SK-N-SH (cell line): ENCODE measurements around the gene PCDHB2. TPM values are rescaled to one million over a fixed set of nuclear protein-coding genes. Genes with fewer than 3 reads are reported as not detected.

ENCODE experiments used
- CTCF ChIA-PET: fragments of 300-600, 350-600 bp; formaldehyde crosslinking; extraction: SDS; loops from one replicate; lab custom pipeline; 2021; lab: Yijun Ruan, JAX
- POLR2A ChIA-PET: fragments of 350-600 bp; sonication (Branson Sonifier 250); formaldehyde crosslinking; extraction: SDS; loops from one replicate; lab custom pipeline; 2020; ENCODE audit warnings: antibody characterized with exemption, inconsistent platforms; lab: Yijun Ruan, JAX
- DNase-seq: peaks from one replicate; pipeline ENCODE4 v3.0.0; 2012
- H2AFZ ChIP-seq: fragments of 200-600 bp; sonication (generic); 2 replicates; pipeline ENCODE4 v1.8.1; 2016; ENCODE audit warnings: antibody characterized with exemption, mild to moderate bottlenecking, low read depth
- H3F3A ChIP-seq: fragments of 200-600 bp; sonication (generic); replicated peaks from 2 replicates; pipeline ENCODE3; 2016; ENCODE audit warnings: antibody characterized with exemption, mild to moderate bottlenecking; ENCODE audit not compliant: insufficient read depth
- H3K27ac ChIP-seq, 2 experiments: fragments of 200-500 bp in 1 of 2; fragments of 200-600 bp in 1 of 2; sonication (Bioruptor generic) in 1 of 2; sonication (generic), shearing (Covaris generic) in 1 of 2; 2 replicates each; pipeline versions ENCODE4 v1.5.1 to v1.6.1; 2014 to 2016; ENCODE audit warnings: low read depth in 2 of 2, inconsistent platforms in 1 of 2, low read length in 1 of 2, mild to moderate bottlenecking in 1 of 2, mixed read lengths in 1 of 2
- H3K27me3 ChIP-seq: fragments of 200-600 bp; sonication (generic), shearing (Covaris generic); 2 replicates; pipeline ENCODE4 v1.6.1; 2016; ENCODE audit warnings: mixed run types; ENCODE audit not compliant: insufficient read depth
- H3K36me3 ChIP-seq, 2 experiments: fragments of 200-500 bp in 1 of 2; fragments of 200-600 bp in 1 of 2; sonication (Bioruptor generic) in 1 of 2; sonication (generic) in 1 of 2; replicated peaks in 1 of 2; 2 replicates each; pipeline versions ENCODE3 to v1.5.1; 2014 to 2016; ENCODE audit warnings: low read length in 1 of 2, mild to moderate bottlenecking in 1 of 2; ENCODE audit not compliant: insufficient read depth in 2 of 2, control insufficient read depth in 1 of 2
- H3K4me1 ChIP-seq, 2 experiments: fragments of 200-500 bp in 1 of 2; fragments of 200-600 bp in 1 of 2; sonication (Bioruptor generic) in 1 of 2; sonication (generic), shearing (Covaris generic) in 1 of 2; 2 replicates each; pipeline versions ENCODE4 v1.5.1 to v1.6.1; 2014 to 2016; ENCODE audit warnings: low read depth in 1 of 2, low read length in 1 of 2, mixed run types in 1 of 2; ENCODE audit not compliant: insufficient read depth in 2 of 2, control insufficient read depth in 1 of 2
- H3K4me2 ChIP-seq: fragments of 200-600 bp; sonication (generic), shearing (Covaris generic); 2 replicates; pipeline ENCODE4 v1.6.1; 2017; ENCODE audit warnings: mixed run types
- H3K4me3 ChIP-seq, 2 experiments: fragments of 200-500 bp in 1 of 2; fragments of 200-600 bp in 1 of 2; sonication (Bioruptor generic) in 1 of 2; sonication (generic), shearing (Covaris generic) in 1 of 2; 2 replicates each; pipeline versions ENCODE4 v1.5.1 to v1.8.1; 2014 to 2016; ENCODE audit warnings: low read depth in 2 of 2, inconsistent platforms in 1 of 2, low read length in 1 of 2, mild to moderate bottlenecking in 1 of 2, mixed read lengths in 1 of 2, moderate library complexity in 1 of 2
- H3K79me2 ChIP-seq: fragments of 200-600 bp; sonication (generic); 2 replicates; pipeline ENCODE4 v1.8.1; 2017; ENCODE audit warnings: mild to moderate bottlenecking; ENCODE audit not compliant: insufficient read depth
- H3K9ac ChIP-seq: fragments of 200-600 bp; sonication (generic); 2 replicates; pipeline ENCODE4 v1.6.1; 2017; ENCODE audit warnings: mixed run types
- H3K9me2 ChIP-seq: fragments of 200-600 bp; sonication (generic); 2 replicates; pipeline ENCODE4 v1.6.1; 2017; ENCODE audit warnings: mixed run types
- H3K9me3 ChIP-seq: fragments of 200-600 bp; sonication (generic); 2 replicates; pipeline ENCODE4 v1.6.1; 2017; ENCODE audit warnings: mixed run types, mild to moderate bottlenecking, moderate library complexity
- H4K20me1 ChIP-seq: fragments of 200-600 bp; sonication (generic); 2 replicates; pipeline ENCODE4 v1.6.1; 2017; ENCODE audit warnings: mild to moderate bottlenecking, mixed run types; ENCODE audit not compliant: insufficient read depth
- EP300 ChIP-seq, 2 experiments: IDR thresholded peaks; 2 replicates each; pipeline versions ENCODE4 v1.4.0 to v1.6.1; 2012; ENCODE audit warnings: borderline replicate concordance in 1 of 2, low read depth in 1 of 2, low read length in 1 of 2
- FOSL2 ChIP-seq: IDR thresholded peaks from 2 replicates; pipeline ENCODE4 v1.4.0; 2012; ENCODE audit warnings: low read depth, mild to moderate bottlenecking, moderate library complexity, borderline replicate concordance
- FOXM1 ChIP-seq: IDR thresholded peaks from 2 replicates; pipeline ENCODE4 v1.4.0; 2012; ENCODE audit warnings: low read depth, mild to moderate bottlenecking
- GABPA ChIP-seq: IDR thresholded peaks from 2 replicates; pipeline ENCODE4 v1.4.0; 2012; ENCODE audit warnings: low read depth, mild to moderate bottlenecking
- GATA2 ChIP-seq: sonication (generic); formaldehyde crosslinking; IDR thresholded peaks from 2 replicates; pipeline ENCODE4 v1.5.0; 2020; ENCODE audit warnings: mild to moderate bottlenecking, missing genetic modification reagents
- MEF2A ChIP-seq: IDR thresholded peaks from 2 replicates; pipeline ENCODE4 v1.4.0; 2012; ENCODE audit warnings: low read depth, borderline replicate concordance
- NFIC ChIP-seq: IDR thresholded peaks from 2 replicates; pipeline ENCODE4 v1.4.0; 2012; ENCODE audit warnings: borderline replicate concordance
- NRF1 ChIP-seq: IDR thresholded peaks from 2 replicates; pipeline ENCODE4 v1.6.1; 2012; ENCODE audit warnings: low read depth, mild to moderate bottlenecking, low read length
- PBX3 ChIP-seq: IDR thresholded peaks from 2 replicates; pipeline ENCODE4; 2012
- REST ChIP-seq: IDR thresholded peaks from 2 replicates; pipeline ENCODE4 v1.6.1; 2012; ENCODE audit warnings: mild to moderate bottlenecking, low read depth, low read length, moderate library complexity
- RFX5 ChIP-seq: IDR thresholded peaks from 2 replicates; pipeline ENCODE4 v1.6.1; 2012; ENCODE audit warnings: mild to moderate bottlenecking, improper control_type of control experiment, low read length
- SIN3A ChIP-seq: IDR thresholded peaks from 2 replicates; pipeline ENCODE4 v1.6.1; 2012; ENCODE audit warnings: low read depth, mild to moderate bottlenecking, low read length, moderate library complexity, borderline replicate concordance
- TAF1 ChIP-seq: IDR thresholded peaks from 2 replicates; pipeline ENCODE4 v1.6.1; 2012; ENCODE audit warnings: low read depth, mild to moderate bottlenecking, low read length, moderate library complexity, borderline replicate concordance
- WGBS: methylation state at CpG from one replicate; pipeline ENCODE4 v1.1.6; 2017; ENCODE audit warnings: low lambda C conversion rate; 5-methylcytosine and 5-hydroxymethylcytosine counted together
- polyA plus RNA-seq, 3 experiments: library from polyadenylated mRNA; depleted of rRNA; stranded (reverse); fragments of >200 nt; gene quantifications; 2 replicates each; pipeline ENCODE4 v1.2.3, GENCODE V29; 2012

PCDHB2 gene
- polyA plus RNA-seq, 1 of the 3 experiments (the other 2 are of a cell fraction): 1.6 TPM

- H3K79me2 ChIP-seq: no peaks in the 10 kb centered on the region
- no peak overlapping the region for H3K4me2 ChIP-seq
- no peak overlapping the region for H2AFZ ChIP-seq
- no peak overlapping the region for H3K9ac ChIP-seq
- TF ChIP-seq PBX3 (no peak), SIN3A (no peak), REST (no peak), NRF1 (no peak), MEF2A (no peak), GATA2 (CRISPR knock-in tag) (no peak), NFIC (no peak), EP300 (IDR thresholded peaks at IDR 0.05; ENCODE audit: borderline replicate concordance in 1 of 2, low read depth in 1 of 2, low read length in 1 of 2) (no peak), FOXM1 (no peak), GABPA (no peak), FOSL2 (no peak), RFX5 (no peak), TAF1 (no peak)
- TF ChIP-seq, all 33 proteins: peak for 0
- ChIA-PET POLR2A (no interaction called here), CTCF (no interaction called here)
- Histone ChIP-seq H3K36me3 (no peaks in the 10 kb centered on the region), H3K27ac (no peak overlapping the region), H3K4me1 (peaks cover 0 to 2% of the 10 kb centered on the region in 2 experiments; a peak in 1 of 4 replicates), H4K20me1 (no peaks in the 10 kb centered on the region), H3F3A (no peaks in the 10 kb centered on the region), H3K9me2 (no peaks in the 10 kb centered on the region), H3K9me3 (peaks cover 14% of the 10 kb centered on the region), H3K27me3 (no peaks in the 10 kb centered on the region), H3K4me3 (no peak overlapping the region)
- 11% methylated on average over 2 of the region's 2 CpGs for WGBS
- DNase-seq: no peak
These were observed 24.8 kb downstream of the PCDHB2 start for GRCh38 chr5:141119250-141119649.
